Amniotic epithelial cell (primary cell): Measurements from ENCODE around the gene FRS2.
A peak's percentile ranks its signal among the peaks of the same experiment; 100 is the strongest.
"Not testable (repeated sequence)": the region's sequence is repeated elsewhere in the genome, so short reads cannot be mapped to it uniquely, and the experiment has no call there.

ENCODE experiments used
- DNase-seq: peaks from one replicate; pipeline ENCODE4 v3.0.0-alpha.2; 2010; ENCODE audit warnings: low read depth

Gene FRS2

DNA sequence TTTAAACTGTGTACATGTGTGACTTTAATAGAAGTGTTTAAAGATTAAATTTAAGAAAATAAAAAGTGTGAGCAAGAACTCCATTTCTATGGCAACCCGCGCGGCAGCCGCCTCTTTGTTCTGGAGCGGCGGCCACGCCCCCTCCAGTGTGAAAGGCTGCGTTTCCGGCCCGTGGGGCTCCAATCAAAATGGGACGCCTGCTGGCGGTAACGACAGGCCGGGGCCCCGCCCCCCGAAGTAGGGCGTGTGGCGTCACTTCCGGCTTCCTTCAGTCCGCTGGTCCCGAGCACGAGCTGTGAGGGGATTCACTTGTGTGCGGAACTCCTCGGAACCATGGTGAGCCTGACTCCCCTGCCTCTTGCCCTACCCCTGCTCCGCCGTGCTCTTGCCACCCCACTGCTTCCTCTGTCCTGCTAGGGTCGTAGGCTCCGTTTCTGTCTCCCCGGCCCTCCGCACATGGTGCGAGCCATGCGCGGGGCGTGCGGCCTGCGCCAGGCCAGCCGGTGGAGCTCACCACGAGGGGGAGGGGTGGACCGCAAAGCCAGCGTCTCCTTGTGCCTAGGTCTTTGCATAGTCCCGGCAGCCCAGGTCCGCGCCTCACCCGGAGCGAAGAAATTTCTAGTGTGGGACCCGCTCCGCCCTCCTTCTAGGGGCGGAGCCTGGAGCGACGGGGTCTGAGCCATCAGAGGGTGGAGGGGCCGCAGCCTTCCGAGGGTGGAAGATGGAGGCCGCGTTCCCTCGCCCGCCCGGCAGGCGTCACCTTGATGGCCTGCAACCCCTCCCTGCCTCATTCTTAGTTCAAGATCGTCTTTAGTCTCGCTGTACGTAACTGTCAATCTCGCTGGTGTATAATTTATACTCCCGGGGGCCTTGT is 115.2 kb downstream of the FRS2 start, which contains the start of gene CCT2:
Gene CCT2 (plus strand): TSS at position 271 of the 874 bp plus-strand sequence. CDS start 63 bp downstream, at position 334.
- DNase-seq: peak; percentile 92

DNA sequence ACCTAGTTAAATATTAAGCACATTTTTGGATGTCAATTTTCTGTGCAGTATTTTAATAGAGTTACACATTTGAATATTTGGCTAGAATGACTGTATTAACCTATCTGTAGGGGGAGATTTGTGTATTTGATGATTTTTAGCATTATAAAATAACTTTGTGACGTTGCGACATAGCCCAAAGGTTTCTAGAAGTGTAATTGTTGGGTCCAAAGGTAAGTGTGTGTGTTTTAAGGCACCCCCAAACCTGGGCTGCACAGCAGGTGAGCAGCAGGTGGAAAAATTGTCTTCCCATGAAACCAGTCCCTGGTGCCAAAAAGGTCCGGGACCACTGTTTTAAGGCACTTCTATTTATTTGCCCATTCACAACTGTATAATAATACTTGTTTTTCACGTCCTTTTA is 118.3 kb downstream of the FRS2 start:
- DNase-seq: no peak

DNA sequence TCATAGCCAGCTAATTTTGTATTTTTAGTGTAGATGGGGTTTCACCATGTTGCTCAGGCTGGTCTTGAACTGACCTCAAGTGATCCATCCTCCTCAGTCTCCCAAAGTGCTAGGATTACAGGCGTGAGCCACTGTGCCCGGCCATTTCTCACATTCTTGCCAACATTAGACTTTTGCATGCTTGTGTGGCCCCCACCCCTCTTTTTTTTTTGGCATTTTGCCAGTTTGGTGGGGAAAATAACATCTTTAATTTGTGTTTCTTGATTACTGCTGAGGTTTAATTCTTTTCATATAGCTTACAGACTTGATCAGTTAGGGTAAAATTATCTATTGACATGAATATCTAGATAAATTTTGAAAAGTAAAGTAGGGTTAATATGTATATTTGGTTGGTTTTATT is 118.9 kb downstream of the FRS2 start:
- no peak for DNase-seq

- no peak for DNase-seq
Observed at GRCh38 chr12:69595689-69596088, 125.5 kb downstream of the FRS2 start.

GRCh38 chr12:69598174-69598753 is 128.1 kb downstream of the FRS2 start:
- no peak for DNase-seq

- no peak for DNase-seq
Observed at GRCh38 chr12:69600804-69601203, 130.6 kb downstream of the FRS2 start.

DNA sequence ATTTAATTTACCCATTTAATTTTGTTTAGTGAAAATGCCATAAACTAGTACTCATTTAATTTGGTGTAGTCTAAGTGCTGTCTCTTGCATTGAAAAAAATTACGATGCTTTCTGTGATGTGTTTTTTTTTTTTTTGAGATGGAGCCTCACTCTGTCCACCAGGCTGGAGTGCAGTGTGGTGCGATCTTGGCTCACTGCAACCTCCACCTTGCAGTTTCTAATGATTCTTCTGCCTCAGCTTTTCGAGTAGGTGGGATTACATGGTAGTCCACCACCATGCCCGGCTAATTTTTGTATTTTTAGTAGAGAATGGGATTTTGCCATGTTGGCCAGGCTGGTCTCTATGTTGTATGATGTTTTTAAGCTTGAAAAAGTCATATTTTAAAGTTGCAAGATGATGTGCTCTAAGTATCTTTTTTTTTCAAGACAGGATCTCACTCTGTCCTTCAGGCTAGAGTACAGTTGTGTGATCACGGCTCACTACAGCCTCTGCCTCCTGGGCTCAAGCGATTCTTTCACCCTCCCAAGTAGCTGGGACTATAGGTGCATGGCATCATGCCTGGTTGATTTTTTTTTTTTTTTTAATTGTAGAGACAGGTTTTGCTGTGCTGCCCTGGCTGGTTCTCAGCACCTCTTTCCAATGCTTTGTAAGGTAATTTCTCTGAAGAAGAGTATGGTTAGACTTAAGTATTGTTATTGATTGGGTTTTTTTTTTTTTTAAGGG is 131.9 kb downstream of the FRS2 start:
- DNase-seq: no peak

DNA sequence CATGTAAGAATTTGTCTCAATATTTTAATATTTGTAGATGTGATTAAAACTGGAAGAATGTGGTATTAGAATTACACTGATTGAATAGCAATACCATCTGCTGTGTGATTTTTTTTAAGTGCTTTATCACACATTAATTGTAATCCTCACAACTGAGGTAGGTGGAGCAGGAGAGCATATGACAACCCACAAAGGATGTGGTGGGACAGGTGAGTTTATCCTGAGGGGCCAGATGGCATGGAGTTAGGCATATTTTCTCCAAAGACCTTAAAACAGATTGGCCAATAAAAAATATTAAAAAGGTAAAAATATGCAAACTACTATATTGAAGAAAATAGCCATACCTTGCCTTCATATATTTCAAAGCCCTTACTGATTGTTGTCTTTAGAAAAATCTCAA is 132.8 kb downstream of the FRS2 start:
- DNase-seq: no peak

GRCh38 chr12:69603556-69603955 is 133.4 kb downstream of the FRS2 start:
- DNase-seq: not testable (repeated sequence)

DNA sequence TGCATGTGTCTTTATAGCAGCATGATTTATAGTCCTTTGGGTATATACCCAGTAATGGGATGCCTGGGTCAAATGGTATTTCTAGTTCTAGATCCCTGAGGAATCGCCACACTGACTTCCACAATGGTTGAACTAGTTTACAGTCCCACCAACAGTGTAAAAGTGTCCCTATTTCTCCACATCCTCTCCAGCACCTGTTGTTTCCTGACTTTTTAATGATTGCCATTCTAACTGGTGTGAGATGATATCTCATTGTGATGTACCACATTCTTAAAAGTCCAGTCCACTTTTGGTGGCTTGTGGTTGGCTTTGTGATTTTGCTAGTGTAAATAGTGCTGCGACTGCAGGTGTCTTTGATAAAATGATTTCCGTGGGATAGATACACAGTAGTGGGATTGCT is 134.1 kb downstream of the FRS2 start:
- not testable (repeated sequence) for DNase-seq

GRCh38 chr12:69608114-69608513 is 137.9 kb downstream of the FRS2 start:
- no peak for DNase-seq

- DNase-seq: no peak
Observed at GRCh38 chr12:69610126-69610525, 139.9 kb downstream of the FRS2 start.

DNA sequence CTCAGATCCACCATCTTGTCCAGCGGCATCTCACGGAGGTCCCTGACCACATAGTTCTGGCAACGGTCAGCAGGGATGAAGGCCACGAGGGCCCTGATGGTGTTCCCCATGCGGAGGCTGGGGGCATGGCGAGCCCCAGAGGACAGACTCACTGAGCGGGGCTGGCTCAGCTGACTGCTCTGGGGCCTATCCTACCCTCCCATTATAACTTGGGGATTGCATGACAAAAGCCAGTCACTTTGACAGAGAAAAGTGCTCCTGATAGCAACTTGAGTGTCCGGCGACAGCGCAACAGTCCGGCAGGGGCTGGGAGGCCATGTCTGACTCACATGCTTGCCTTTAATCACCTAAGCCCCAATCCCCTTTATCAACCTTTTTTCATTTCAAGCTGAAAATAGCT is 140.5 kb downstream of the FRS2 start, which contains the start of gene LRRC10:
Gene LRRC10 (minus strand): TSS at position 179 of the 400 bp plus-strand sequence. CDS start 69 bp downstream, at position 110.
- no peak for DNase-seq

GRCh38 chr12:69613351-69613750 is 143.2 kb downstream of the FRS2 start:
- DNase-seq: no peak

- DNase-seq: no peak
Observed at GRCh38 chr12:69616025-69616424, 145.8 kb downstream of the FRS2 start.

- DNase-seq: peak; percentile 39
Observed at GRCh38 chr12:69619050-69619449, 148.9 kb downstream of the FRS2 start.

- DNase-seq: no peak
Observed at GRCh38 chr12:69620077-69620476, 149.9 kb downstream of the FRS2 start.

DNA sequence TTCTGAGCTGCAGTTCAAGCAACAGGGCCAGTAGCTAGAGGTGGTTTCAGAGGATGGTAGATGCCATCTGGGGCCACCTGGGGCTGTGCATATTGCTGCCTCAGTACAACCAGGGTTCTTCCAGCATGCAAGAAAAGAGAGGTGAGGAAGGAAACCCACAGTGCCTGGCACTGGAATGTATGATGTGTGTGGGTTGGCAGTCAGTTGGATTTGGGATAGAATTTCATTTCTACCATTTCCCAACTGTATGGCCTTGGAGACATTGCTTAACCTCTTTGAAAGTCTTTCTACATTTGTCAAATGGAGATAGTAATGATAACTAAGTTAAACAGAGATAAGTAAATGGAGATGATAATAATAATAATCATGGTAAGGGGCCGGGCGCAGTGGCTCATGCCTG is 150.7 kb downstream of the FRS2 start:
- peak; percentile 92 for DNase-seq

- no peak for DNase-seq
Observed at GRCh38 chr12:69621551-69621950, 151.4 kb downstream of the FRS2 start.

- peak; percentile 31 for DNase-seq
Observed at GRCh38 chr12:69623970-69624369, 153.8 kb downstream of the FRS2 start.

DNA sequence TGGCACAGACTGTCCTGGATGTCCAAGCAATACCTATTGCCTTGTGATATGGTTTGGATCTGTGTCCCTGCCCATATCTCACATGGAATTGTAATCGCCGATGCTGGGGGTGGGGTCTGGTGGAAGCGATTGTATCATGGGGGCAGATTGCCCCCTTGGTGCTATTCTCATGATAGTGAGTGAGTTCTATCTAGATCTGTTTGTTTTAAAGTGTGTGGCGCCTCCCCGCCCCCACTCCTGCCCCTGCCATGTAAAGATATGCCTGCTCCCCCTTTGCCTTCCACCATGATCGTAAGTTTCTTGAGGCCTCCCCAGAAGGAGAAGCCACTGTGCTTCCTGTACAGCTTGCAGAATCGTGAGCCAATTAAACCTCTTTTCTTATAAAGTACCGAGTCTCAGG is 157.3 kb downstream of the FRS2 start:
- DNase-seq: no peak
